Natural killer cell (primary cell): Measurements from ENCODE around the gene SNAPC2. TPM values are rescaled to one million over a fixed set of nuclear protein-coding genes. Genes with fewer than 3 reads are reported as not detected.

Experiments
- ATAC-seq, 3 donors: fragments of 150-1000 bp in 2 of 3; fragments of 200-7000 bp in 1 of 3; cut with Tn5 transposase; 1 replicate in 1 of 3; 2 replicates in 2 of 3; pipeline ENCODE4 v1.10.0; 2021; ENCODE audit warnings: mild to moderate bottlenecking in 2 of 3, moderate library complexity in 2 of 3
- DNase-seq, 2 donors: peaks; one replicate each; pipeline versions ENCODE4 v3.0.0 to v3.0.0-alpha.2; 2013 to 2021; ENCODE audit warnings: mixed read lengths in 1 of 2
- H3K27ac ChIP-seq: one replicate; pipeline ENCODE4 v1.5.1; 2013; ENCODE audit warnings: mild to moderate bottlenecking, low read length
- H3K27me3 ChIP-seq: one replicate; pipeline ENCODE4 v1.6.1; 2013; ENCODE audit warnings: low read length; ENCODE audit not compliant: control insufficient read depth, insufficient read depth
- H3K36me3 ChIP-seq: one replicate; pipeline ENCODE4 v1.6.1; 2013; ENCODE audit warnings: low read length; ENCODE audit not compliant: control insufficient read depth, insufficient read depth
- H3K4me1 ChIP-seq: one replicate; pipeline ENCODE4 v1.6.1; 2013; ENCODE audit warnings: low read length; ENCODE audit not compliant: control insufficient read depth, insufficient read depth
- H3K4me3 ChIP-seq: one replicate; pipeline ENCODE4 v1.5.1; 2013; ENCODE audit warnings: low read length
- H3K9me3 ChIP-seq: one replicate; pipeline ENCODE4 v1.6.1; 2013; ENCODE audit warnings: low read length; ENCODE audit not compliant: control insufficient read depth, insufficient read depth
- H3K27ac Mint-ChIP-seq, 2 donors: one replicate each; pipeline ENCODE4 v1.8.0; 2022; ENCODE audit warnings: mild to moderate bottlenecking in 2 of 2, mixed read lengths in 2 of 2, moderate library complexity in 1 of 2
- H3K27me3 Mint-ChIP-seq, 2 donors: one replicate each; pipeline ENCODE4 v1.8.0; 2022; ENCODE audit warnings: low read depth in 2 of 2, mixed read lengths in 2 of 2
- H3K36me3 Mint-ChIP-seq: one replicate; pipeline ENCODE4 v1.8.0; 2022; ENCODE audit warnings: mixed read lengths
- H3K4me1 Mint-ChIP-seq, 2 donors: one replicate each; pipeline ENCODE4 v1.8.0; 2022; ENCODE audit warnings: mixed read lengths in 2 of 2
- H3K4me3 Mint-ChIP-seq: one replicate; pipeline ENCODE4 v1.8.0; 2022; ENCODE audit warnings: mild to moderate bottlenecking, moderate library complexity, mixed read lengths
- H3K9me3 Mint-ChIP-seq, 2 donors: one replicate each; pipeline ENCODE4 v1.8.0; 2022; ENCODE audit warnings: mixed read lengths in 2 of 2
- WGBS: methylation state at CpG from one replicate; pipeline ENCODE4 v1.1.7; 2013; ENCODE audit warnings: missing lambda C conversion rate; ENCODE audit not compliant: insufficient coverage; 5-methylcytosine and 5-hydroxymethylcytosine counted together
- intact Hi-C: fragments of 100-400 bp; cut with micrococcal nuclease; formaldehyde crosslinking; loops from one replicate; pipeline ENCODE4 v1.14.2; 2022
- total RNA-seq, 4 donors: library from RNA; stranded (reverse); fragments of 120-200 nt in 1 of 4; gene quantifications; one replicate each; pipeline versions ENCODE4 v1.2.3 to v1.2.4, GENCODE V29; 2013 to 2022
- TF ChIP-seq, protein P1 (sequence below): fragments of 200-600 bp; IDR thresholded peaks from one replicate; pipeline ENCODE4 v1.8.0; 2022; ENCODE audit warnings: antibody characterized with exemption

The SNAPC2 gene, protein sequence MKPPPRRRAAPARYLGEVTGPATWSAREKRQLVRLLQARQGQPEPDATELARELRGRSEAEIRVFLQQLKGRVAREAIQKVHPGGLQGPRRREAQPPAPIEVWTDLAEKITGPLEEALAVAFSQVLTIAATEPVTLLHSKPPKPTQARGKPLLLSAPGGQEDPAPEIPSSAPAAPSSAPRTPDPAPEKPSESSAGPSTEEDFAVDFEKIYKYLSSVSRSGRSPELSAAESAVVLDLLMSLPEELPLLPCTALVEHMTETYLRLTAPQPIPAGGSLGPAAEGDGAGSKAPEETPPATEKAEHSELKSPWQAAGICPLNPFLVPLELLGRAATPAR
- total RNA-seq: 10 to 100 TPM; 22.1 to 32.4 (median 27.1) TPM
- 12.8 TPM for total RNA-seq (2013)

DNA sequence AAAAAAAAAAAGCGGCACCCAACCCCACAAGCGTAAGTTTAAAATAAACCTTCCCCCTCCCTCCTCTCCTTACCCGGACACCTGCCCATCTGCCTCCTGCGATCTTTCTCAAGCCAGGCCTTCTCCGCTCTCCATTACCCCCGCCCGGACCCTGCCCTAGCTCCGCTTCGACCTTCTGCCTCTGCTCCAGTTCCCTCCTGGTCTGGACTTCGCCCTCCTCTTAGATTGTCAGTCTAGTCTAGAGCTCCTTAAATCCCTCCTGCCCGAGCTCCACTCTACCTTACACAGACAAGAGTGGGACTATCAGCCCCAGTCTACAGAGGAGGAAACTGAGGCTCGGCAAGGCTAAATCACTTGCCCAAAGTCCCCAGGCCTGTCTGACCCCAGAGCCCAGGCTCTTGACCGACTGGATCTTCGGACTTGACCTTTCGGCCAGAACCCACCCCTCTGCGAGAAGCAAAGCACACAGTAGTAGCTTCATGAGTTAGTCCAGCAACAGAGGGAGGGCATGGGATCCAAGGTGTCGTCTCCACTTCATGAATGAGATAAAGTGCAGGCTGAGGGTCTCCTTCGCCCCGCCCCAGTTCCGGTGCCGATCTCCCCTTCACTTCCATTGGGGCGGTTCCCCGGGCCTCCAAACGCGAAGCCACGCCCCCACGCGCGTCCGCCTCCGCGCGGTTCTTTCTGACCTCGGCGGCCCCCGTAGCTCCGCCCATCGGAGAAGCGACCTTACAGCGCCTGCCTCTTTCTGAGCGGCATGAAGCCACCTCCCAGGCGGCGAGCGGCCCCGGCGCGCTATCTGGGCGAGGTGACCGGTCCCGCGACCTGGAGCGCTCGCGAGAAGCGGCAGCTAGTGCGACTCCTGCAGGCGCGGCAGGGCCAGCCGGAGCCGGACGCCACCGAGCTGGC is at the start of gene SNAPC2:
Gene SNAPC2, plus strand, starts transcription at position 729 of the 909 bp plus-strand sequence. Its CDS starts 29 bp downstream, at position 758.
- Histone ChIP-seq H3K27ac (peak within 1 kb of the TSS; percentile 72), H3K4me3 (peak within 1 kb of the TSS; percentile 55), H3K36me3 (peaks cover 11% of the 10 kb centered on the region), H3K9me3 (no peaks in the 10 kb centered on the region), H3K27me3 (peaks cover 26% of the 10 kb centered on the region), H3K4me1 (peaks cover 59% of the 10 kb centered on the region)
- ATAC-seq: peak; percentile 60 to 79 (median 62)
- Mint-ChIP-seq H3K9me3 (no peaks in the 10 kb centered on the region), H3K36me3 (no peaks in the 10 kb centered on the region), H3K27me3 (peaks cover 0 to 22% of the 10 kb centered on the region in 2 donors), H3K4me3 (peak within 1 kb of the TSS; percentile 90), H3K27ac (peak within 1 kb of the TSS; percentile 82 to 96), H3K4me1 (peaks cover 21 to 37% of the 10 kb centered on the region in 2 donors)
- peak; percentile 97 to 98 for DNase-seq
- TF ChIP-seq, protein P1, sequence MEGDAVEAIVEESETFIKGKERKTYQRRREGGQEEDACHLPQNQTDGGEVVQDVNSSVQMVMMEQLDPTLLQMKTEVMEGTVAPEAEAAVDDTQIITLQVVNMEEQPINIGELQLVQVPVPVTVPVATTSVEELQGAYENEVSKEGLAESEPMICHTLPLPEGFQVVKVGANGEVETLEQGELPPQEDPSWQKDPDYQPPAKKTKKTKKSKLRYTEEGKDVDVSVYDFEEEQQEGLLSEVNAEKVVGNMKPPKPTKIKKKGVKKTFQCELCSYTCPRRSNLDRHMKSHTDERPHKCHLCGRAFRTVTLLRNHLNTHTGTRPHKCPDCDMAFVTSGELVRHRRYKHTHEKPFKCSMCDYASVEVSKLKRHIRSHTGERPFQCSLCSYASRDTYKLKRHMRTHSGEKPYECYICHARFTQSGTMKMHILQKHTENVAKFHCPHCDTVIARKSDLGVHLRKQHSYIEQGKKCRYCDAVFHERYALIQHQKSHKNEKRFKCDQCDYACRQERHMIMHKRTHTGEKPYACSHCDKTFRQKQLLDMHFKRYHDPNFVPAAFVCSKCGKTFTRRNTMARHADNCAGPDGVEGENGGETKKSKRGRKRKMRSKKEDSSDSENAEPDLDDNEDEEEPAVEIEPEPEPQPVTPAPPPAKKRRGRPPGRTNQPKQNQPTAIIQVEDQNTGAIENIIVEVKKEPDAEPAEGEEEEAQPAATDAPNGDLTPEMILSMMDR: no peak
- WGBS: 7% methylated on average over 62 of the region's 62 CpGs
- intact Hi-C loops: loop anchor here (1.0 kb wide), 2 partner anchors 16 to 51 kb away; no protein-coding TSS in a partner anchor

DNA sequence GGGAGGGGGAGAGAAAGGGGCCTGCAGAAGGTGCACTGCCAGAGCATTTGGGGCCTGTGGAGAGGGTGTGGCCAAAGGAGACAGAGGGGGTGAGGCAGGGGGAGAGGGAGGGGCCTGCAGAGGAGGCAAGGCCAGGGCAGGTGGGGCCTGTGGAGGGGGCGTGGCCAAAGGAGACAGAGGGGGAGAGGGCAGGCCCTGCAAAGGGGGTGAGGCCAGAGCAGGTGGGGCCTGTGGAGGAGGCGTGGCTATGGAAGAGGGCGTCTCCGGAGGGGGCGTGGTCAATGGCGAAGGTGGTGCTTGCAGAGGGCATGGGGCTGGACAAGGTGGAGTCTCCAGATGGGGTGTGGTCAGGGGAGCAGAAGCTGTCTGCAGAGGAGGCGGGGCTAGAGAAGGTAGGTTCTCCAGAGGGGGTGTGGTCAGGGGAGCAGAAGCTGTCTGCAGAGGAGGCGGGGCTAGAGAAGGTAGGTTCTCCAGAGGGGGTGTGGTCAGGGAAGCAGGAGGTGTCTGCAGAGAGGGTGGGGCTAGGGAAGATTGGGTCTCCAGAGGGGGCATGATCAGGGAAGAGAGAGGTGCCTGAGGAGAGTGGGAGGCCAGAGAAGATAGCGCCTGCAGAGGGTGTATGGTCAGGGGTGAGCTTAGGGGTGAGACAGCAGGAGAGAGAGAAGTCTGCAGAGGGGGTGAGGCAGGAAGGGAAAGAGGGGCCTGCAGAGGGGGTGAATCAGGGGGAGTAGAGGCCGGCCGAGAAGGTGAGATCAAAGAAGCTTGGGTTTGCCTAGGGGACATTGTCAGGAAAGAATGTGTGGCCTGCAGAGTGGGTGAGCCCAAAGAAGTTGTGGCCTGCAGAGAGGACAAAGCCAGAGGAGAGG is 49.3 kb upstream of the SNAPC2 start:
- H3K36me3 Mint-ChIP-seq: no peaks in the 10 kb centered on the region
- H3K27me3 ChIP-seq: peaks cover 28% of the 10 kb centered on the region
- no peaks in the 10 kb centered on the region for H3K9me3 ChIP-seq
- H3K4me3 Mint-ChIP-seq: peak overlapping the region; percentile 79
- no peak overlapping the region for H3K27ac ChIP-seq
- TF ChIP-seq, protein P1: no peak
- 43% methylated on average over 11 of the region's 11 CpGs for WGBS
- intact Hi-C loops: no loop called here
- no peaks in the 10 kb centered on the region for H3K9me3 Mint-ChIP-seq
- peak overlapping the region; percentile 86 to 89 for H3K27ac Mint-ChIP-seq
- ATAC-seq (peak in 1 of 3 donors; percentile 2), DNase-seq (peak; percentile 48 to 70)
- peaks cover 57% of the 10 kb centered on the region for H3K4me1 ChIP-seq
- no peaks in the 10 kb centered on the region for H3K36me3 ChIP-seq
- H3K4me1 Mint-ChIP-seq: peaks cover 12 to 35% of the 10 kb centered on the region in 2 donors
- peaks cover 0 to 31% of the 10 kb centered on the region in 2 donors for H3K27me3 Mint-ChIP-seq
- H3K4me3 ChIP-seq: no peak overlapping the region

DNA sequence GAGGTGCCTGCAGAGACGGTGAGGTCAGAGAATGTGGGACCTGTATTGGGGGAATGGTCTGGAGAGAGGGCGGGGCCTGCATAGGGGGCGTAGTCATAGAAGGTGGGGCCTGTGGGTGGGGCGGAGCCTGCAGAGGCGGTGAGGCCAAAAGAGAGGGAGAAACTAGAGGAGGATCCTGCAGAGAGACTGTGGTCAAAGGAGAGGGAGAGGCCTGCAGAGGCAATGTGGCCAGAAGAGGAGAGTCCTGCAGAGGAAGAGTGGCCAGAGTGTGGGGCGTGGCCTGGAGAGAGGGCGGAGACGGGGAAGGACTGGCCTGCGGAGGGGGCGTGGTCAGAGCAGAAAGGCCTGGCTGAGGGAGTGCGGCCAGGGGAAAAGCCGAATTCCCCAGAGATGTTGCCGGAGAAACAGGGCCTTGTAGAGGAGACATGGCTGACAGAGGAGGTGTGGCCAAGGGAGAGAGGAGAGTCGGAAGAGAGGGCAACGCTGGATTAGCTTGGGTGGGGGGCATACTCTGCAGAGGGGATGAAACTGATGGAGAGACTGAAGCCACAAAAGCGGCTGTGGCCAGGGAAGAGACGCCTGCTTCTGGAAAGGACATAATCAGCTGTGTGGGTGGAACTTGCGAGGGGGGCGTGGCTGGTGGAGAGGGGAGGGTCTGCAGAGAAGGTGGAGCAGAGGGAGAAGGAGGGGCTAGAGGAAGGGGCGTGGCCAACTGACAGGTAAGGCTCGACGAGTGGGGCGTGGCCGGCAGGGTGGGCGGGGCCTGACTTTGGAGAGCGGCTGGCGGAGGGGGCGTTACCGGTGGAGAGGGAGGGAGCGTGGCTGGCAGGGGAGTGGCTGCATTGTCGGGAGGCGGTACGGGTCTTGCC is 48.5 kb upstream of the SNAPC2 start:
- H3K27me3 Mint-ChIP-seq: peaks cover 0 to 35% of the 10 kb centered on the region in 2 donors
- H3K36me3 Mint-ChIP-seq: no peaks in the 10 kb centered on the region
- no peak overlapping the region for H3K4me3 ChIP-seq
- ATAC-seq (peak in 1 of 3 donors; percentile 4), DNase-seq (peak; percentile 69 to 91)
- H3K4me1 Mint-ChIP-seq: peaks cover 12 to 35% of the 10 kb centered on the region in 2 donors
- intact Hi-C loops: no loop called here
- peaks cover 25% of the 10 kb centered on the region for H3K27me3 ChIP-seq
- TF ChIP-seq, protein P1: no peak
- WGBS: 7% methylated on average over 33 of the region's 33 CpGs
- H3K9me3 Mint-ChIP-seq: no peaks in the 10 kb centered on the region
- peak overlapping the region; percentile 9 to 62 for H3K27ac Mint-ChIP-seq
- no peaks in the 10 kb centered on the region for H3K9me3 ChIP-seq
- H3K36me3 ChIP-seq: no peaks in the 10 kb centered on the region
- peak overlapping the region; percentile 70 for H3K4me3 Mint-ChIP-seq
- H3K27ac ChIP-seq: no peak overlapping the region
- H3K4me1 ChIP-seq: peaks cover 57% of the 10 kb centered on the region
